ENCODE data around the gene SLC36A1. TPM values are rescaled to one million over a fixed set of nuclear protein-coding genes. Genes with fewer than 3 reads are reported as not detected.

The SLC36A1 gene
- polyA plus RNA-seq, 1 donor (not counting 4 experiments of a cell fraction or from before 2014, with no cell fraction given), result 9.6 TPM

DNA sequence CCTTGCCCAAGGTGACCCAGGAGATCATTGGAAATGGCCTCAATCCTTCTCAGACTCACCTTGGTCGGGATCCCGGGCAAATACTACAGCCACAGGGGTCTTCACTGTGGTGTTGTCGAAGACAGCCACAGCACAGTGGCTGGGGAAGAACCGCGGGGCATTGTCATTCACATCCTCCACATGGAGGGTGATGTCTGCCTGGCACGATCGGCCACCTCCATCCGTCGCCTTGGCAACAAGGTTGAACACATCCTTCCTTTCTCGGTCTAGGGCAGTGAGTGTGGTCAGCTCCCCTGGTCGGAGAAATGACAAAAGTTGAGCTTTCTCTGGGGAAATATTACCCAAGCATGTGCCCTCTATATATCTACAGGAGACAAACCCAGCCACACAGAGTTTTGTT is 86.9 kb downstream of the SLC36A1 start:
- Histone ChIP-seq H3K9me3 (ENCODE audit: control insufficient read depth, low read depth, low read length) (no peaks in the 10 kb centered on the region), H2AFZ (ENCODE audit: control insufficient read depth, low read length) (no peak overlapping the region), H3K4me2 (ENCODE audit: control insufficient read depth, extremely low read depth, insufficient read depth, low read depth, low read length) (no peak overlapping the region), H3K4me3 (ENCODE audit: control insufficient read depth in 2 of 3, extremely low read depth in 1 of 3, insufficient read depth in 2 of 3, low read depth in 1 of 3, low read length in 3 of 3) (no peak overlapping the region), H3K9ac (ENCODE audit: control insufficient read depth, extremely low read depth, insufficient read depth, low read length) (no peak overlapping the region), H3K4me1 (ENCODE audit: control insufficient read depth, extremely low read depth, insufficient read depth, low read length) (no peaks in the 10 kb centered on the region), H3K36me3 (ENCODE audit: control insufficient read depth in 2 of 2, extremely low read depth in 1 of 2, insufficient read depth in 2 of 2, low read length in 2 of 2) (peaks cover 46 to 59% of the 10 kb centered on the region in 2 experiments), H3K27me3 (ENCODE audit: control insufficient read depth, extremely low read depth, insufficient read depth, low read length) (no peaks in the 10 kb centered on the region), H3K9me1 (ENCODE audit: control insufficient read depth, extremely low read depth, insufficient read depth, low read length) (no peaks in the 10 kb centered on the region), H3K79me2 (ENCODE audit: control insufficient read depth, insufficient read depth, low read length) (no peaks in the 10 kb centered on the region), H4K20me1 (ENCODE audit: control insufficient read depth, extremely low read depth, insufficient read depth, low read length) (no peaks in the 10 kb centered on the region), H3K27ac (ENCODE audit: control insufficient read depth, insufficient read depth, low read length) (no peak overlapping the region)
- FAIRE-seq (no peak), DNase-seq (ENCODE audit: low read depth, low spot score) (no peak)
- dilution Hi-C loops (cut with MboI; ENCODE audit: extremely low pct_ligation_motif_present, low sequenced_read_pairs), result no loop called here
- no peak for TF ChIP-seq EZH2 (IDR thresholded peaks at IDR 0.05; ENCODE audit: low read length)
- TF ChIP-seq, protein P1, sequence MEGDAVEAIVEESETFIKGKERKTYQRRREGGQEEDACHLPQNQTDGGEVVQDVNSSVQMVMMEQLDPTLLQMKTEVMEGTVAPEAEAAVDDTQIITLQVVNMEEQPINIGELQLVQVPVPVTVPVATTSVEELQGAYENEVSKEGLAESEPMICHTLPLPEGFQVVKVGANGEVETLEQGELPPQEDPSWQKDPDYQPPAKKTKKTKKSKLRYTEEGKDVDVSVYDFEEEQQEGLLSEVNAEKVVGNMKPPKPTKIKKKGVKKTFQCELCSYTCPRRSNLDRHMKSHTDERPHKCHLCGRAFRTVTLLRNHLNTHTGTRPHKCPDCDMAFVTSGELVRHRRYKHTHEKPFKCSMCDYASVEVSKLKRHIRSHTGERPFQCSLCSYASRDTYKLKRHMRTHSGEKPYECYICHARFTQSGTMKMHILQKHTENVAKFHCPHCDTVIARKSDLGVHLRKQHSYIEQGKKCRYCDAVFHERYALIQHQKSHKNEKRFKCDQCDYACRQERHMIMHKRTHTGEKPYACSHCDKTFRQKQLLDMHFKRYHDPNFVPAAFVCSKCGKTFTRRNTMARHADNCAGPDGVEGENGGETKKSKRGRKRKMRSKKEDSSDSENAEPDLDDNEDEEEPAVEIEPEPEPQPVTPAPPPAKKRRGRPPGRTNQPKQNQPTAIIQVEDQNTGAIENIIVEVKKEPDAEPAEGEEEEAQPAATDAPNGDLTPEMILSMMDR (optimal IDR thresholded peaks at IDR 0.05 in 1 of 3, IDR thresholded peaks at IDR 0.05 in 1 of 3, conservative IDR thresholded peaks at IDR 0.05 in 1 of 3; ENCODE audit: extremely low read depth in 1 of 3, insufficient read depth in 2 of 3, low read length in 3 of 3), result no peak

DNA sequence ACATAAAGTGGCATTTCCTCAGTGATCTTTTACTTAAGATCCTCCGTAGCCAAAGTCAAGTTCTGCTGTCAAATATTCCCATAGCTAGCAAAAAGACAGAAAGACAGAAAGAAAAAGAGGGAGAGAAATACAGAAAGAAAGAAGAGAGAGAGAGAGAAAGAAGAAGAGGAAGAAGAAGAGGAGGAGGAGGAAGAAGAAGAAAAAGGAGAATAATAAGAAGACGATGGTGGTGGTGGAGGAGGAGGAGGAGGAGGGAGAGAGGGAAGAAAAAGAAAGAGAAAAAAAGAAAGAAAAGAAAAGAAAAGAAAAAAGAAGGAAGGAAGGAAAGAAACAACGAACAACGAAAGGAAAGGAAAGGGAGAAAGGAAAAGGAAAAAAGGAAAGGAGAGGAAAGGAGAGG is 89.6 kb downstream of the SLC36A1 start:
- no peaks in the 10 kb centered on the region for H3K79me2 ChIP-seq (ENCODE audit: control insufficient read depth, insufficient read depth, low read length)
- H3K27me3 ChIP-seq (ENCODE audit: control insufficient read depth, extremely low read depth, insufficient read depth, low read length), result no peaks in the 10 kb centered on the region
- H3K4me2 ChIP-seq (ENCODE audit: control insufficient read depth, extremely low read depth, insufficient read depth, low read depth, low read length), result no peak overlapping the region
- H3K9ac ChIP-seq (ENCODE audit: control insufficient read depth, extremely low read depth, insufficient read depth, low read length), result no peak overlapping the region
- peaks cover 54 to 58% of the 10 kb centered on the region in 2 experiments for H3K36me3 ChIP-seq (ENCODE audit: control insufficient read depth in 2 of 2, extremely low read depth in 1 of 2, insufficient read depth in 2 of 2, low read length in 2 of 2)
- DNase-seq (ENCODE audit: low read depth, low spot score) (no peak), FAIRE-seq (no peak)
- H3K9me3 ChIP-seq (ENCODE audit: control insufficient read depth, low read depth, low read length), result no peaks in the 10 kb centered on the region
- dilution Hi-C loops (cut with MboI; ENCODE audit: extremely low pct_ligation_motif_present, low sequenced_read_pairs), result no loop called here
- H4K20me1 ChIP-seq (ENCODE audit: control insufficient read depth, extremely low read depth, insufficient read depth, low read length), result no peaks in the 10 kb centered on the region
- no peak overlapping the region for H3K27ac ChIP-seq (ENCODE audit: control insufficient read depth, insufficient read depth, low read length)
- H3K4me3 ChIP-seq (ENCODE audit: control insufficient read depth in 2 of 3, extremely low read depth in 1 of 3, insufficient read depth in 2 of 3, low read depth in 1 of 3, low read length in 3 of 3), result no peak overlapping the region
- H3K4me1 ChIP-seq (ENCODE audit: control insufficient read depth, extremely low read depth, insufficient read depth, low read length), result no peaks in the 10 kb centered on the region
- H2AFZ ChIP-seq (ENCODE audit: control insufficient read depth, low read length), result no peak overlapping the region
- TF ChIP-seq EZH2 (IDR thresholded peaks at IDR 0.05; ENCODE audit: low read length), result no peak
- TF ChIP-seq, protein P1 (optimal IDR thresholded peaks at IDR 0.05 in 1 of 3, IDR thresholded peaks at IDR 0.05 in 1 of 3, conservative IDR thresholded peaks at IDR 0.05 in 1 of 3; ENCODE audit: extremely low read depth in 1 of 3, insufficient read depth in 2 of 3, low read length in 3 of 3), result no peak
- H3K9me1 ChIP-seq (ENCODE audit: control insufficient read depth, extremely low read depth, insufficient read depth, low read length), result no peaks in the 10 kb centered on the region
